ENCODE data around the gene BOK.
"Not testable (repeated sequence)": the region's sequence is repeated elsewhere in the genome, so short reads cannot be mapped to it uniquely, and the experiment has no call there.

Gene BOK

GRCh38 chr2:241573741-241574140, 15.2 kb downstream of the BOK start:
- DNase-seq (ENCODE audit: low spot score), result no peak

GRCh38 chr2:241574911-241575623, 16.5 kb downstream of the BOK start:
- DNase-seq (ENCODE audit: low spot score), result no peak

- DNase-seq (ENCODE audit: low spot score), result no peak
Observed at GRCh38 chr2:241575624-241576292, 17.2 kb downstream of the BOK start.

GRCh38 chr2:241576293-241576654, 17.7 kb downstream of the BOK start:
- DNase-seq (ENCODE audit: low spot score), result no peak

- DNase-seq (ENCODE audit: low spot score), result no peak
Observed at GRCh38 chr2:241577413-241578122, 19.0 kb downstream of the BOK start.

GRCh38 chr2:241579281-241579680, 20.7 kb downstream of the BOK start:
- DNase-seq (ENCODE audit: low spot score), result no peak

GRCh38 chr2:241582328-241582727, 23.8 kb downstream of the BOK start:
- no peak for DNase-seq (ENCODE audit: low spot score)

GRCh38 chr2:241582806-241583205, 24.3 kb downstream of the BOK start:
- DNase-seq (ENCODE audit: low spot score), result no peak

GRCh38 chr2:241584436-241584835, 25.9 kb downstream of the BOK start:
- no peak for DNase-seq (ENCODE audit: low spot score)

- DNase-seq (ENCODE audit: low spot score), result no peak
Observed at GRCh38 chr2:241586564-241587264, 28.2 kb downstream of the BOK start.

- DNase-seq (ENCODE audit: low spot score), result not testable (repeated sequence)
Observed at GRCh38 chr2:241589863-241590262, 31.3 kb downstream of the BOK start.

GRCh38 chr2:241590496-241591455, 32.2 kb downstream of the BOK start:
- not testable (repeated sequence) for DNase-seq (ENCODE audit: low spot score)

GRCh38 chr2:241592126-241592845, 33.7 kb downstream of the BOK start:
- DNase-seq (ENCODE audit: low spot score), result no peak

GRCh38 chr2:241593271-241593670, 34.7 kb downstream of the BOK start:
- no peak for DNase-seq (ENCODE audit: low spot score)

GRCh38 chr2:241595600-241596140, 37.1 kb downstream of the BOK start:
- DNase-seq (ENCODE audit: low spot score), result no peak

GRCh38 chr2:241597561-241597960, 39.0 kb downstream of the BOK start:
- no peak for DNase-seq (ENCODE audit: low spot score)

GRCh38 chr2:241598061-241598460, 39.5 kb downstream of the BOK start:
- no peak for DNase-seq (ENCODE audit: low spot score)

- no peak for DNase-seq (ENCODE audit: low spot score)
Observed at GRCh38 chr2:241598487-241598886, 39.9 kb downstream of the BOK start.

- no peak for DNase-seq (ENCODE audit: low spot score)
Observed at GRCh38 chr2:241599615-241600014, 41.1 kb downstream of the BOK start.

- DNase-seq (ENCODE audit: low spot score), result no peak
Observed at GRCh38 chr2:241601841-241602240, 43.3 kb downstream of the BOK start.
